Measurements from ENCODE around the gene TNFSF11.

Gene TNFSF11

DNA sequence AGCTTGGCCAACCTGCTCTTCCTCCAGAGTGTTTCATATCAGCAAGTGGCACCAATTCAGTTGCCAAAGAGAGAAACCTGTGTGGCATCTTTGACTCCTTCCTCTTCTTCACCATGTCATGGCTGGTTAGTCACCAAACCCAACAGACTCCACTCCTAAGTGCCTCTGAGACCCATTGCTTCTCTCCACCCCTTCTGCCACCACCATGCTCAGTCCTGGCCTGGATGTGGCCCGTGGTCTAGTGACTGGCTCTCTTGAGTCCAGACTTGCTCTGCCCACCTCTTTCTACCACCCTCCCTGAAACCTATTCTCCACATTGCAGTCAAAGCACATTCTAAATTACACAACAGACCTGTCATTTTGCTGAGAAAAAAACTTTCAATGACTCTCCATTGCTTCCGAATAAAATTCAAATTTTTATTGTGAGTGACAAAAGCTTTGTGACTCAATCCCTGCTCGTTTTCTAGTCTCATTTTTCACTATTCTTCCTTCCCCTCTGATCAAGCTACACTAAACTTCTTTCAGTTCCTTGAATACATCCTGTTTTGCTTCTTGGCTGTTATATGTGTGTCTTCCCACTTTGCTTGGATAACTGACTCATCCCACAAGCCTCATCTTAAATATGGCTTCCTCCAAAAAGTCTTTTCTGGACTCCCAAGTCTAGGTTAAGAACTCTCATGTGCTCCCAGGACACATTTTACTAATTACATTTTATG, 12.0 kb upstream of the TNFSF11 start:
- DNase-seq: no peak

DNA sequence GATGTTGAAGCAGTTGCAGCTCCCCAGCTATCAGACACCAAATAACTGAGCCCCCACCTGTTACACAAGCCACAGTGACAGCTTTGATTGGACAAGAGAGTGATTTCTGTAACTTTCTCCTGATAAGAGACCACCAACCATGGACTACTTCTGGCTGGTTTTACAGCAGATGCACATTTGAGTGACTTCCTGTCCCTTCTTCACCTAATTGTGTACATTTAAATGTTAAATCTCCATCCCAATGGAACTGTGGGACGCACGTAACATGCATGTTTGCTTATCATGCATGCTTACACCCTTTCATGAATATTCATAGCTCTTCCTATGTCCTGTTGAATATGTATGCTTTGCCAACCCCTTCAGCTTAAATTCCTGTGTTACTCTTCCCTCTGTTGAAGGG, 6.0 kb upstream of the TNFSF11 start:
- no peak for DNase-seq

DNA sequence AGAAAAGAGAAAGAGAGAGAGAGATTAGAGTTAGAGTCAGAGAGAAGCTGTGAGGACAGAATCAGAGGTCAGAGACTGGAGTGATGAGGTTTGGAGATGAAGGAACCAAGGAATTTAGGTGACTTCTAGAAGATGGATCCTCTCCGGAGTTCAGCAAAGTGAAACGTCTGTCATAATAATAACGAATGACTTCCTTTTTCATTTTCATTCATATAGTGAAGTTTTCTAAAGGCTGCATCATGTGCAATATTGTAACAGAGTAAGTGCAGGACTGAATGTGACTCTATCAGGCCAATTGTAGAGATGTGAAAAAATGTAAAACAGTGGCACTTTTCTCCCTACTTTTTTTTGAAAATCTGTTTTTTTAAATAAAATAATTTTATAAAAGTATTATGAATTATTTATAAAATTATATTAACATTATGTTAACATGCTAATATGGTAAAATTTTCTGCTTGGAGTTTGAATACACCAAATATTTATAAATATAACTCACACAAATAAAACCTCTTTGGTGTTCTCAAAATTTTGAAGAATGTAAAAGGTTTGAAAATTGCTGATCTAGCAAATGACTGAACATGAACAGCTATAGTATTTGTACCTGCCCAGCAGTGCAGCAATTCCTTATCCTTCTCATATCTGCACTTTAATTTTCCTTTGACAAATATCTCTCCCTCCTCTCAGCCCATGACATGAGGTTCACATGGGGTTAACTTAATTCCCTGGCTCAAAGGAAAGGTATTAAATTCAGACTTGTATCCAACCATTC, 4.2 kb upstream of the TNFSF11 start:
- no peak for DNase-seq

DNA sequence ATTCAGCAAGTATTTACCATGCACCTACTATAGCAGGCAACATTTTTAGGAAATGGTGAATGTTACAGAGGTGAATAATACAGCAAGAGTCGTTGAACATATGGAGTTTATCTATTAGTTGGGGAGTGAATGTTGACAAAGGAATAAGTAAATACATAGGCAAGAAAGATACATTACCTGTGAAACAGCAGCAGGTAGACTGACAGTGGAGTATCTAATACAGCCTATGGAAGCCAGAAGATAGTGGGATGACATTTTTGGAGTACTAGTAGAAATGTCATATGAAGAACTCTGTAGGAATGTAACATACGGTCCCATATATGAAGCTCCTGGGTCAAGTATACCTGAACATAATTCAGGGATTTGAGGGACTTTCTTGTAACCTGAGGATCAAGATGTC, 2.1 kb upstream of the TNFSF11 start:
- no peak for DNase-seq

DNA sequence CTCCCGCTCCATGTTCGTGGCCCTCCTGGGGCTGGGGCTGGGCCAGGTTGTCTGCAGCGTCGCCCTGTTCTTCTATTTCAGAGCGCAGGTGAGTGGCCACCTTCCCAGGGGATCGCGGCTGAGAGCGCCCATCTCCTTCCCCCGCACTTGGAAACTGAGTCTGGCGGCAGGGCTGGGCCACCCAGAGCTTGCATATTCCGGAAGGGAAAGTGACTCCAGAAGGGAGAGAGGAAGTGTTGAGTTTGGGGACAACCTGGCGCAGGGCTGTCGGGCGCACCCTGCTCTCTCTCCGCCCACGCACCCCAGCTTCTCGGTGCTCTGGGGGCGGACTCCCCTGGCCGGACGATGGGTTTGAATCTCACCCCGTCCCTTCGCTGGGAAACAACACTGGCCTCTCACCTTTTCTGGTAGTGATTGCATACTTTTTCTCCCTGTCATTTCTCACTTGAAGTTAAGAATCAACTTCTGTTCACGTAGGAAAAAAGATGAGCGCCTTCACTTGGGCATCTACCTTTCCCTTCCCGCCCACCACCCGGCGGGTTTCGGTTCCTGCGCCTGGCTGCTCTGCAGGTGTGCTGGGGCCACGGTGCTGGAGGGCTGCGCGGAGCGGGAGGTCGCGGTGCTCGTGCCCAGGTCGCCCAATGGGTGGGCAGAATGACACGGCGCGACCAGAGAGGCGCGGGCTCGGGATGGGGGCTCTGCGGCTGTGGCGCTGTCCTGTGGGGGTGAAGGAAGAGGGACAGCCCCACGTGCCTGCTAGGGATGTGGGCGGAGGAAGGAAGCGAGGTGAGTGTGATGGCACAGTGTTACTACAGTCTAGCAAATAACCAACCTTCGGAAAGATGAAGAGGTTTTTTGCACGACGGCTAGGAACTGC, 721 bp downstream of the TNFSF11 start:
- DNase-seq: no peak

DNA sequence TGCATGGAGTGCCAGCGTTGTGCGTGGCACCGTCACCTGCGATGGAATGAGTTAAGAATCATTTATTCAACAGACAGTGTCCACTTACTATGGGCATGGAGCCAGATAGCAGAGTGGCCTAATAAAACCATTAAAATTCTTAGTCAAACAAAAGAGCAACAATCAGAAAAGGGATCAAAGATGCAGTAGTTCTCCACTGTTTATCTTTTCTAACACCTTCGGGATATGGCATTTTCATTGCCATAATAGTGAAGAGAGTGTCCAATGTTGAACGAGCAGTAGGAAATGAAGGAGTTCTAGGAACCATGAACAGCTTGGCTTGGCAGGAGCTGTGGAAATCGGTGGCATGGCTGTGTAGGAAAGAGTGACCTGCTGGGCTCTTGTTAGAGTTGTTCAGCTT, 2.0 kb downstream of the TNFSF11 start:
- DNase-seq: no peak

DNA sequence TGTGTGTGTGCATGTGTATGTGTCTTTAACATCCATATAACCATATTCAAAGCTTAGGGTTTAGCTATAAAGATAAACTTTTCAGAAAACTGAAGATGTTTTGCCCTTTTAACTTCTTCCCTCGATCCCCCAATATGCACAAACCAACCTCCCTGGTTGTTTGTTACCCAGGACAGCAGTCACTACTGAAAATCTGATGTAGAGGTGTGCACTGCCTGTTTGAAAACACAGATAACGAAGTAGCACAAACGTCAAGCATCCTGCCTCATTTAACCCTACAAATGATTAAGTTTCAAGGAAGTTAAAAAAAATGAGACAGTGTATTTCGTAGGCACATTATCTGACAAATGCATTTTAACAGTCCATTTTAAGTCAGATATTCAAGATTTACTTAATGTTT, 3.6 kb downstream of the TNFSF11 start:
- DNase-seq: no peak

DNA sequence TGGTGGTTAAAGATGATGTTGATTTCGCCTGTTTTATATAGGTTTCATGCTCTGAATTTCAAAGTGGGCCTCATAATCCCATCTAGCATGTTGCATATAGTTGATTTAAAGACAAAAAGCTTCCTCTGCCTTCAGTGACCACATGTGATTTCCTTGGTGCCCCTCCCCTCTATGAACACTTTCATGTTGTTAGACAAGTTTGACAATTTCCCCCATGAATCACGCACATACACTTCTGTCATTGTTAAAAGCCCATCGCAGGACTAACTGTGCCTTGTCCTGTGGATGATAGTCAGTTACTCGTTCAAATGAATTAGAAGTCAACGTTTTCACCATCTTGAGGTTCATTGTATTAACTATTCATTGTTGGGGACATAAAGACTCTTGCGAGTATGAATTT, 6.7 kb downstream of the TNFSF11 start:
- DNase-seq: no peak

DNA sequence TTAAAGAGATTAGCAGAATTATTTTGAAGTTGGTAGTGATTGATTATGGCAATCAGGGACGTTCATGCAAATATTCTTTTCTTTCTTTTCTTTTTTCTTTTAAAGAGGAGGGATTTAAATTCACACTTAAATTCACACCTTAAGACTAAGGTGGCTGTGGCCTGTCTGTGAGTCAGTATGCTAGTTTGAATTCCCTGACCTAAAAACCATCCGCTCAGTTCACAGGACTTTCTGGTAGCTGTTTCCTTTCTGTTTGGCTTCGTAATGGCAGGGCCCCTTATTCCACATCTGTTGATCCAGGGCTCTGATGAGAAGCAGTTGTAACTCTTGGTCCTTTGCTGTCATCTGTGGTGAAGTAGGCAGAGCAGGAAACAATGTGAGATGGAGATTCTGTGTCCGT, 7.5 kb downstream of the TNFSF11 start:
- DNase-seq: no peak

DNA sequence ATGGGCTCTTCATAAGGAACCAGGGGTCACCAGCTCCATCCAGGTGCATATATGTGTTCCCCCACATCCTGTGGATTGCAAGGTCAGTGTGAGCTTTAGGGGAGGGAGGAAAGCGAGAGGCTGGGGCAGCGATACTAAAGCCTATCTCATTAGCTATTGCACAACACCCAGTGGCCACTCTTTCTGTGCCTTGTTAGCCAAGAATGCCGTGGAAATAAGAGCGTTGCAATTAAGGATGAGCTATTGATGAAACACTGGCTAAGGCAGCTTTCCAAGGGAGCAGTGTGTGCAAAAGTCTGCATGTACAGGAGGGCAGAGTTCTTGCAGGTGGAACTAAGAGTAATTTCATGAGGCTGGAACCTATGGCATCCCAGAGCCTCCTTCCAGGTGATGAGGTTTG, 17.6 kb downstream of the TNFSF11 start:
- DNase-seq: no peak

DNA sequence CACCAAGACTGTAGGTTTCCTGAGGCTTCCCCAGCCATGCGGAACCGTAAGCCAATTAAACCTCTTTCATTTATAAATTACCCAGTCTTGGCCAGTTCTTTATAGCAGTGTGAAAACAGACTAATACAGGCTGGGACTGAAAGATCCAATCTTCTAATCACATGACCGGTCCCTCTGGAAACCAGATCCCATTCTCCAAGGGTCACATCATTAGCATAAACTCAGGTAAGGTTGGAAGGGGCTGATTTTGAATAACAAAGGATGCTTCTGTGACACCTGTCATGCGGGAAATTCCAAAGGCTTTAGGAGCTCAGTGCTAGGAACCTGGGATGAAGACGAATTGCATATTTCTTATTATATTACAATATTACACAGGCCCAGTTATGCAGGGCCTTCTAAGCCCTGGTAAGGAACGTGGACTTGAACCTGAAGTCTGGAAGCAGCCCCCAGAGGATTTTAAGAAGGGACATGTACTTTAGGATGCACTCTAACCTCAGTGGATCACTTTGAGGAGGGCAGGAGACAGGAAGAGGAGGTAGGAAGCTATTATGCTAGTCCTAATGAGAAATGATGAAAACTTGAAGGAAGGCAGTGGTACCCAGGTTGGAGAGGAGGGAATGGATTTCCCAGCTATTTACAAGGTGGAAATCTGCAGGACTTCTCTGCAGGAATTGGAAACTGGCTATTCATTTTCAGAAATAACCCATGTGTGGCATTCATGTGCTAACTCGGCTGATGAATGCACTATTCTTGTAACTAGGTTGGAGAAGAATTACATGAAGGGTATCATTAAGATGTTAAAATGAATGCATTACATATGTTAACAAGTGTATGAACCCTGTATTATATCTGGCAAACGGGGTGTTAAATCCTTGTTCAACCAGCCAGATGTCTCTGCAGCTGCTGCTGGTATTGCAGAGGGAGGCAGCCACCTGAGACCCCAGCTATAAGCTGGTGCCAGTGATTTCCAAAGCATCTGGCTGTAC, 19.3 kb downstream of the TNFSF11 start:
- DNase-seq: no peak

DNA sequence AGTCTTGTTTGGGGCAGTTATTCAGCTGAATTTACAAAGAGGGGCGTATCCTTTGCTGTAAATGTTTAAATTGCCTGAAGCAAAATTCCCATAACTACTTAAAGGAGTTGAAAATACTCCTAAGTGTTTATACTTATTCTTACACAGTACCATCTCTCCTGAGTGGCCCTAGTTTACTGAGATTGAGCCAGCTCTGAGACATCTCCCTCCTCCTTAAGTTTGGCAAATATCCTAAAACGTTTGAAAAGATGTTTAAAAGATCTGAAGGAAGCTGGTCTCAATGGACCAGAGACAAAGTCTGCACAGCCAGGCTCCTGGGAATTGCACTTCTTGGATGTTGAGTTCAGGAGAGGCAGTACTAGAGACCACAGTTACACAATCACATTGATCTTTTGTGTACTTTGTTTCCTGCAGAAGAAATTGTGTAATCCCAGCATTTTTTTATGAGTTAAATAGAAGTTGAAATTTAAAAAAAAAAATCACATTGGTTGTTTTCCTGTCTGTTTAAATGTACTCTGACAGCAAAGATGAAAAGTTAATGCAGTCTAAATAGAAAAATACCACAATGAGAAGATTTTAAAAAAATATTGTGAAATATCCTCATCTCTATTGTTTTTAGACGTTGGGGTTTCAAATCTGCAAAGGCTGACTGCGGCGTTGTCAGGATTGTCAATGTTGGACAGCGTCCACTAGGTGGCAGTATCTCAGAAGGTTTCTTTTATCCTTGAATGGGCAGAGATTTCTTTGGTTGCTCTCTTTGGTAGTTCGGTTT, 20.7 kb downstream of the TNFSF11 start:
- peak; percentile 33 for DNase-seq

DNA sequence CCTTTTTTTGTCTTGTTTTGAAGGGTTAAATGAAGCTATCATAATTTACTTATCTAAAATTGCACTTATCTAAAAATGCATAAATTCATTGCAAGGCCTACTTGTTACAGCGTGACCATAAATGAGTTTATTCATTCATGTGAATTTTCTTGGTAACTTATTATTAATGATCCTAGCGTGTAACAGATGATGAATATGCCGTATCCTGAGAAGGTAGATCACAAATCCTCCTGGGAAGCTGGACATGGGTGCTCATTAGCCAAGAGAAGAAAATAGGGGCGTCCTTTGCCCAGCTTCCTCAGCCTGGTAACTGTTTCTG, 21.3 kb downstream of the TNFSF11 start:
- DNase-seq: no peak

DNA sequence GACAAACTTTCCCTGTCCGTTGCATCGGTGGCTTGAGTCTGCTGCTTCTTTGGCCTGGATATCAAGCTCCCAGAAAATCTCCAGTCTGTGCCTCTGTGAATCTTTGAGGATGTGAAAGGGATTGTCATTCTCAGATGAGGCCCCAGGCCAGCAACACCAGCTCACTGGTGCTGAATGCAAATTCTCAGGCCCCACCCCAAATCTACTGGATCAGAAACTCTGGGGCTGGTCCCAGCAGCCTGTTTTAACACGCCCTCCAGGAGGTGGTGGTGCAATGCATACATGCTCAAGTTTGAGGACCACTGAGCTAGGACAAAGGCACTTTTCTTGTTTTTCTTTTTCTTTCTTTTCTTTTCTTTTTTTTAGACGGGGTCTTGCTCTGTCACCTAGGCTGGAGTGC, 23.6 kb downstream of the TNFSF11 start:
- no peak for DNase-seq

DNA sequence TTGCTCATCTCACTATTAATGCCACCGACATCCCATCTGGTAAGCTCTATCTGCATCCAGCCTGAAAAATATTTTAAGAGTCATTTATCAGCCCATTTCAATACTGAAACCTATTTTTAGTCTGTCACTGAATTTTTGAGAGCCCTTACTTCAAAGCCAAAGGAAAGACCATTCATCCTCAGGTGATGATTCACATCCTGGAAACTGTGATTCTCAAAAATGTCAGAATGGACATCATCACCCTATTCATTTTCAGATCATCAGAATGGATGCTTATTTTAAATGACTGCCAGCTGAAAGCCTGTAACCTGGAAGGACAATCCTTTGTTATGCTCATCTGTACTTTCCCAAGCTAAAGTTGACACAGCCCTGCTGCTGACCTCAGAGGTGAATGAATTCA, 27.0 kb downstream of the TNFSF11 start:
- no peak for DNase-seq

DNA sequence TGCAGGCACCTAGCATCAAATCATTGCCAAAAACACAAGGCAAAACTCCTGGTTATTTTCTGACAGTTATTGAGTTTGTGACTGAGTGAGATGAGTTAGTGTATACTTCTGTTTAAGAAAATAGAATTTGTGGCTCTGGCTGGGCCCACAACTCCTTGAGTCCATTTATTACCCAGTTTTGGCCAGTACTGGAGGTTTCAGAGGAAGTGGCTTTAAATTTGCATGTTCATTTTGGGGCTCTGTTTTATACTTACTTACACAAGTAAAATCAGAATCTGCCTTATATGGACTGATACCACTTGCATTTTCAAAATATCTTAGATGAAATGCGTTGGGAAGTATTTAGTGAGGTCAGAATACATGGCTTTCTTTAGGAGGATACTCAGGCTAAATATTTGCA, 29.0 kb downstream of the TNFSF11 start:
- no peak for DNase-seq

DNA sequence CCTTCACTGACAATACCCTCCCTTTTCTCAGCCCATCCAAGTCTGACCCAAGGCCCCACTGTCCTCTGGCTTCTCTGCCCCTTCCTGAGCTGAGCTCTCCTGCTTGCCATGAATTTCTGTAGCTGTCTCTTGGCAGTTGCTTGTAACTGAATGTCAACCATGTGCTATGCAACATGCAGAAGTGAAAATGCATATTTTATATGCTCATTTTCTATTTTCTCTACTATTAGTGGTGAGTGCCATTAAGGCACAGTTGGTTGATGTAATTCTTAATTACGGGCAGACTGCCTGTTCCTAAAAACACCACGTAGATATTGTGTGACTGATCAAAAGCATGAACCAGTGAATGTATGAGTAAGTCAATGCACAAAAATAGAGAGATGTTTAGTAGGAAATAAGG, 29.6 kb downstream of the TNFSF11 start:
- no peak for DNase-seq

DNA sequence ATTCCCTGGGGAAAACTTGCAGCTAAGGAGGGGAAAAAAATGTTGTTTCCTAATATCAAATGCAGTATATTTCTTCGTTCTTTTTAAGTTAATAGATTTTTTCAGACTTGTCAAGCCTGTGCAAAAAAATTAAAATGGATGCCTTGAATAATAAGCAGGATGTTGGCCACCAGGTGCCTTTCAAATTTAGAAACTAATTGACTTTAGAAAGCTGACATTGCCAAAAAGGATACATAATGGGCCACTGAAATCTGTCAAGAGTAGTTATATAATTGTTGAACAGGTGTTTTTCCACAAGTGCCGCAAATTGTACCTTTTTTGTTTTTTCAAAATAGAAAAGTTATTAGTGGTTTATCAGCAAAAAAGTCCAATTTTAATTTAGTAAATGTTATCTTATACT, 33.6 kb downstream of the TNFSF11 start:
- no peak for DNase-seq

DNA sequence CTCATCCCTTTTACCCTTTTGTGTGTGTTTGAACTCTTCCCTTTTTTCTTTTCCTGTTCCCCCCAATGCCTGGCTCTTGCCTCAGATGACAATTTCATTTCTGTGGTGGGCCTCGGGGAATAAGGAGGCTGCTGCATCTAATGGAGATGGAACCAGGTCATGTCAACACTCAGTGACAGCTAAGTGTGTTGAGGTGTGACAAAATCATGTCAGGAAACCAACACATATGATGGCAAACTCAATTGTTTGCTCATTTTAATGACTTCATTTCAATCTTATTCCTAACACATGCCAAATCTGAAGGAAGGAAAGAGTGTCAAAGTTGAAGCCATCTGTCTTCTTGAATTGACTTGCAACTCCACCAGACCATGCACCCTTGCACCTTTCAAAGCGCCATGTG, 36.7 kb downstream of the TNFSF11 start:
- DNase-seq: no peak

DNA sequence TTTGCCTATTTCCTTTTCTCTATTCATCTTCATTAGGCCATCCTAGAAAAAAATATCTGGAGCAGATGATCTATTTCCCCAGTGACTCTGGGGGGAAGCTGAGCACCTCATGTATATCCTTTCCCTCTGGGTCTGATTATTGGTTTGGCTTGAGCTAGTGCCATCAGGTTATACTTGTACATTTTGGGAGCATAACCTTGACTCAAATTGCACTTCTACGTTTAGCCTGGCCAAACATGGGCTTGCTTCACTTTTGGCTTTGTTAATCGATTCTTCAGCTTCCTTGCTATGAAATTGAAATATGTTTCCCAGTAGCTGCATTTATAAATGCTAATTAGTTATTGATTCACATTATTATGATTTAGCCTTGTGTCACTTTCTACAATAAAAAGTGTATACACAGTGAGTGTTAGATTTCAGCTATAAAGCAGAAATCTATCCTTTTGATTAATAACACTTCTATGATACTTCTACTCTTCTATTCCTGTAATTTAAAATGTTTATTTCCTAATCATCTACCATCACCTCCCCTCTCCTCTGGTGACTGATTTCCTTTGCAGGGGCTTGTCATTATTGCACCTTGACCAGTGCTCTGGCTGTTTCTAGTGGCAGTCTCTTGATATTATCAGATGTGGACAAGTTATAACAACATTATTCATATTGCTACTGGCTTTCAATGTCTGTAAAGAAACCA, 37.3 kb downstream of the TNFSF11 start:
- DNase-seq: no peak

Data from NCI-H226 (cell line).